Stimulated activated naive CD8-positive, alpha-beta T cell treated with anti-CD3 and anti-CD28 coated beads, Interleukin-15, Interleukin-2, amounts not matched to agents 100 ng/mL and 50 ng/mL, for 24 hours (primary cell): Measurements from ENCODE around the gene SAG.

Source experiments
- H3K27ac Mint-ChIP-seq: one replicate; pipeline ENCODE4 v1.8.0; 2021; ENCODE audit warnings: mild to moderate bottlenecking, mixed read lengths
- H3K27me3 Mint-ChIP-seq: one replicate; pipeline ENCODE4 v1.8.0; 2021; ENCODE audit warnings: mixed read lengths
- H3K36me3 Mint-ChIP-seq: one replicate; pipeline ENCODE4 v1.8.0; 2021; ENCODE audit warnings: low read depth, mixed read lengths
- H3K4me1 Mint-ChIP-seq: one replicate; pipeline ENCODE4 v1.8.0; 2021; ENCODE audit warnings: low read depth, mixed read lengths
- H3K4me3 Mint-ChIP-seq: one replicate; pipeline ENCODE4 v1.8.0; 2021; ENCODE audit warnings: mild to moderate bottlenecking, mixed read lengths
- H3K9me3 Mint-ChIP-seq: one replicate; pipeline ENCODE4 v1.8.0; 2021; ENCODE audit warnings: mixed read lengths

Gene SAG

DNA sequence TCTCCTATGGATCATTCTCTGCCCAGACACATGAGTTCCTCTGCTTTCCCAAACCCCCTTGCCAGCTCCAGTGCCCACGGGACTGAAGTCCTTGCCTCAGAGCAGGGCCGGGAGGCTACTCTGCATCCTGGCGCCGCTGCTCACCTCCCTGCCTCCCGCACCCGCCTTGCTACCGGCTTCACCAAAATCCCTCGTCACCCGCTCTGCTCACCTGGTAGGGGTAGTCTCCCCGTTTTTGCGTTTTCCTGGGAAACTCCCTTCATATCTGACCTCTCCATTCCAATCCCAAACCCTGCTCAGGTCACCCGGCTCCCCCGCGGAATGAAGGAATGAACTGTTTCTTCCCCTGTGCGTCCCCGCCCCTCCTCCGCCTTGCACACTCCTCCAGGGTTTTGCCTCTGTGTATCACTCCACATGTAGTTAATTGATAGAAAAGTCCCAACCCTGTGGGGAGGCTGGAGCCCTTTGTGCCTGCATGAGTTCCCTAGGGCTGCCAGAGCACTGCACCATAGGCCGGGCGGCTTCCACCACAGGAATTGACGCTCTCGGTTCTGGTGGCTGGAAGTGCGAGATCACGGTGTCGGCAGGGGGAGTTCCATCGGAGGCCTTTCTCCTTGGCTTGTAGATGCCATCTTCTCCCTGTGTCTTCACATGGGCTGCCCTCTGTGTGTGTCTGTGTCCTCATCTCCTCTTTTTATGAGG is 44.7 kb downstream of the SAG start:
- Mint-ChIP-seq H3K27ac (no peak overlapping the region), H3K9me3 (no peaks in the 10 kb centered on the region), H3K27me3 (no peaks in the 10 kb centered on the region), H3K4me1 (peaks cover 81% of the 10 kb centered on the region), H3K36me3 (peaks cover 22% of the 10 kb centered on the region), H3K4me3 (no peak overlapping the region)

DNA sequence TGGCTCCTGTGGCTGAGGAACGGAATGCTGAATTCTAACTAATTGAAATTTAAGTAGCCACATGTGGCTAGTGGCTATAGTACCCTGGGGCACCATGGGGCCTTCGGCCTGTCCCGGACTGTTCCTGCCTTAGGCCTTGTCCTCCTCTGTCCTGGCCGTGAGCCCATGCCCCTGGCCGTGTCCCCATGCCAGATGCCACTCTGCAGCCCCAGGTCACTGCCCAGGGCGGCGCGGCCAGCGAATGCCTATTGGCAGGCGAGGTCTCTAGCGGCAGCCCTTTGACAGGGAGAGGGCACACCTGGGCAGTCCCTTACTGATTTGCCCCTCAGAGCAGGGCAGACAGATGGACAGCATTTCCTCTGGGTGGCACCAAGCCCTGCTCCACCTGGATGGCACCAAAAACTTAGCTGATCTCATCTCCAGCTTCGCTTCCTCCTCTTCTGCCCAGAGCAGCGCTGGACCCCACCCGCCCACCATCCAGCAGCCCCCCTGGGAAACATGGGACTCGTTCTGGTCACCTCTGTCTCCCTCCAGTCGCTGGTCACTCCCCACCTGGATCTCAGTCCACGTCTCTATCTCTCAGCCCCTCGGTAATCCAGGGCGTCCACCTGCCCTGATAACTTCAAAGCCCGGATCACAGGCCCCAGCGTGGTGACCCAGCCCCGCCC is 45.6 kb downstream of the SAG start:
- Mint-ChIP-seq H3K4me3 (peak overlapping the region; percentile 88), H3K36me3 (peaks cover 28% of the 10 kb centered on the region), H3K27ac (peak overlapping the region; percentile 99), H3K9me3 (no peaks in the 10 kb centered on the region), H3K27me3 (no peaks in the 10 kb centered on the region), H3K4me1 (peaks cover 88% of the 10 kb centered on the region)

DNA sequence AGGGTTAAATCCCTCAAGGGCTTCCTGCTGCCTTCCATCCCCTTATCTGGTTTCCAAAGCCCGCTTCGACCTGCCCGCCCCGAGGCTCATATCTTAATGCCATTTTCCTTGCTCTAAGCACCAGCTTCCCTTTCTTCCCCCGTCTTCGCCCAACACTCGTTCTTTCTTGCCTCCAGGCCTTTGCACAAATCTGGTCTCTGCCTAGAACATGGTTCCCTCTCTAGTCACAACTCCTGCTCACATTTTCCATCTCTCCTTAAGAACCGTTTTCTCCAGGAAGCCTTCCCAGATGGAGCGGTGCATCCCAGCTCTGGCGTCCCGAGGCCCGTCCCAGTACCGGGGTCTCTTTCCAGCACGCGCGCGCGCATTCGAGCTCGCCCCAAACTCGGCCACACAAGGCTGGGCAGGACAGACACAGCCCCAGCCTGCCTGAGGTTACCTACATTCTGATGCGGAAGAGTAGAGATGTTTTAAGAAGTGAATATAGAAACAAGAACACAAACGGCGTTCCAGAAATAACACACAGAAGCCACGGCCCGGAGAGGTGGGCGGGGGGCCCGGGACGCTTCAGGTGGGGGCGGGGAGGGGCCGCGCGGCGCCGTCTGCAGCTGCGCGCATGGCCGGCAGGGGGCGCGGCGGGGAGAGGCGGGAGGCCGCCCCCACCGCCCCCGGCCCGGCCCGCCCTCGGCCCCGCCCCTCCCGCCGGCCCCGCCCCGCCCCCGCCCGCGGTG is 46.3 kb downstream of the SAG start, which contains the start of gene DGKD:
Gene DGKD, plus strand, starts transcription at position 726 of the 731 bp plus-strand sequence. CDS start 25 bp downstream, outside the sequence.
- H3K4me1 Mint-ChIP-seq: peaks cover 88% of the 10 kb centered on the region
- H3K36me3 Mint-ChIP-seq: peaks cover 35% of the 10 kb centered on the region
- no peaks in the 10 kb centered on the region for H3K27me3 Mint-ChIP-seq
- no peaks in the 10 kb centered on the region for H3K9me3 Mint-ChIP-seq
- peak within 1 kb of the TSS; percentile 90 for H3K4me3 Mint-ChIP-seq
- peak within 1 kb of the TSS; percentile 99 for H3K27ac Mint-ChIP-seq

GRCh38 chr2:233354500-233354924 is 46.9 kb downstream of the SAG start:
- peaks cover 41% of the 10 kb centered on the region for H3K36me3 Mint-ChIP-seq
- no peak overlapping the region for H3K27ac Mint-ChIP-seq
- peaks cover 88% of the 10 kb centered on the region for H3K4me1 Mint-ChIP-seq
- no peak overlapping the region for H3K4me3 Mint-ChIP-seq
- H3K9me3 Mint-ChIP-seq: no peaks in the 10 kb centered on the region
- H3K27me3 Mint-ChIP-seq: no peaks in the 10 kb centered on the region

DNA sequence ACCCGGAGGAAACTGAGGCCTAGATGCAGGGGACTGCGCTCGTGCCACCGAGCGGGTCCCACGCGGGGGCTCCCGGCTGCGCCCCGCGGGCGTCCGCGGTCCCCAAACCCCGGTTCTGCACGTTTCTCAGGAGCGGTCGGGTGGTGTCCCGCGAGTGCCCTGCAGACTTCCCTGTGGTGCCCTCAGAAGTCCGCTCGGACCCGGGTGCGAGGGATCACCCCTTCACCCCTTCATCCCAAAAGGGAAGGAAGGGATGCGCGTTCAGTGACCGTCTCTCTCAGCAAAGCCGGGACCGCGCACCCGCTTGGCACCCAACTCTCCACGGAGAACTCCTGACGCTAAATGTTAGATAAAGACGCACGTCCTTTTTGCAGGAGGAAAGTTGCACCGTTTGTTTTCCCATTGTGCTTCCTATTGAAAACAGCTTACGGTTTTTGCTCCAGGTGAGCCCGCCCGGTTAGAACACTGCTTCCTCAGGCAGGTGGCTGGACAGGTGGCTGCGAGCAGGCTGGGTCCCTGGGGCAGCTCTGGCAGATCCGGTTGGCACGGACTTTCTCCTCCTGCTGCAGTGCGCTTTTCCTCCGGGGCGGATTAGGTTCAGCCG is 47.5 kb downstream of the SAG start:
- Mint-ChIP-seq H3K9me3 (no peaks in the 10 kb centered on the region), H3K27me3 (no peaks in the 10 kb centered on the region), H3K4me3 (peak overlapping the region; percentile 90), H3K4me1 (peaks cover 88% of the 10 kb centered on the region), H3K36me3 (peaks cover 47% of the 10 kb centered on the region), H3K27ac (peak overlapping the region; percentile 59)

DNA sequence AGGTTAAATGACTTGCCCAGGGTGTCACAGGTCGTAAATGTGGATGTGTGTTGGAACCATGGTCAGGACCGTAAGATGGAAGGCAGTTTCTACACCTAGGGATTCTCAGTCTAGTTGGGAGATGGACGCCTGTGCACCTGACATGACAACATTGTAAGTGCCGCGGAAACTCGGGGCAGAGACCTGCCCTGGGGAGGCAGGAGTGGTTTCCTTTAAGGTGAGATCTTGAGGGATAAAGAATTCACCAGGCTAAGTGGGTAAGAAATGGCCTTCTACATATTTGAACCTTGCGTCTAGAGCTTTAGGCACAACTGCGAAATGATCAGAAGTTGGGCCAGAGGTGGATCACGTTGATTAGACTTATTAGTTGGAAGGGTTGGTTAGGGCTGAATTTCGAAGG is 48.3 kb downstream of the SAG start:
- Mint-ChIP-seq H3K27ac (peak overlapping the region; percentile 59), H3K27me3 (no peaks in the 10 kb centered on the region), H3K9me3 (no peaks in the 10 kb centered on the region), H3K4me1 (peaks cover 85% of the 10 kb centered on the region), H3K4me3 (peak overlapping the region; percentile 90), H3K36me3 (peaks cover 52% of the 10 kb centered on the region)

DNA sequence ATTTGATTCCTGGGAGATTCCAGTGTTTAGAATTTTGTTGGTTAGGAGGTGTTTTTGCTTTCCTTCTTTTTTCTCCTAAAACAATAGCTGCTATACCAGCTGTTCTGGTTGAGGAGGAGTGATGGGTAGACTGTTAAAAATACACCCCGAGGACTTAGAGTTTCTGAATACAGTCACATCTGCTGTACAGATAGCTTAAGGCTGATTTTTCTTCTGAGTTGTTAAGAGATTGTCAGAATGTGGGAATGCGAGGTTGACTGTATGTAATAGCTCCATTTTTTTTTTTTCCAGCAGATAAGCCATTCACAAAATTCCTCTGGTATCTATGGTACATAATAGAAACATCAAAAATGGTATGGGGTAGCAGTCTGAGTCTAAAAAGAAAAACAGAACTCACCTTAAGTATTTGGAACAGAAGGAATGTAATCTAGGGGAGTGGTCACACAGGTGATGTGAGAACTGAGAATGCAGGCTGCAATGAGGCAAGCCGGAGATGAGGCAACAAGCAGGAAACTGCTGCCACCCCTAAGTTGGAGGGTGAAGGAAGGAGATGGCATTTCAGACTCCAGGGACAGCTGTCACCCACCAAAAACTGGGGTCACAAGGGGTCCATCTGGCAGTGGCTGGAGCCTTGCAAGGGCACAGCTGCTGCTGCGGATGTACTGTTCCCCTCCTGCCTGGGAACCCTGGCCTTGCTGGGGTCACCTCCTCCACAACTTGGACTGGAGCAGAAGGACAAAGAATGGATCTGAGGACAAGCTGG is 49.1 kb downstream of the SAG start:
- no peaks in the 10 kb centered on the region for H3K9me3 Mint-ChIP-seq
- peak overlapping the region; percentile 59 for H3K27ac Mint-ChIP-seq
- H3K27me3 Mint-ChIP-seq: no peaks in the 10 kb centered on the region
- peaks cover 83% of the 10 kb centered on the region for H3K4me1 Mint-ChIP-seq
- peaks cover 60% of the 10 kb centered on the region for H3K36me3 Mint-ChIP-seq
- H3K4me3 Mint-ChIP-seq: peak overlapping the region; percentile 90

DNA sequence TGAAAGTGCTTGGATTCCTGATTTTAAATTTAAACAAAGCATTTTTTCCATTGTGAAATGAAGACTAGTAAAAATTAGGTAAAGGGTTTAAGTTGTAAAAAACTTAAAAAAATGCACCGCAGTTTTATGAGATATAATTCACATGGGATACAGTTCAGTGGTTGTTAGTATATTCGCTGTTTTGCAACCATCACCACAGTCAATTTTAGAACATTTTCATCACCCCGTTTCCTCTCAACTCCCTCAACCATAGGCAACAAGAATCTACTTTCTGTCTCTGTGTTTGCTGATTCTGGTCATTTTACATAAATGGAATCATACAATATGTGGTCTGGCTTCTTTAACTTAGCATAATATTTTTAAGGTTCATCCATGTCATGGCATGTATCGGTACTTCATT is 50.7 kb downstream of the SAG start:
- Mint-ChIP-seq H3K4me1 (peaks cover 73% of the 10 kb centered on the region), H3K4me3 (peak overlapping the region; percentile 50), H3K36me3 (peaks cover 68% of the 10 kb centered on the region)

GRCh38 chr2:233358947-233359346 is 51.3 kb downstream of the SAG start:
- peak overlapping the region; percentile 50 for H3K4me3 Mint-ChIP-seq
- H3K27ac Mint-ChIP-seq: peak overlapping the region; percentile 36
- peaks cover 72% of the 10 kb centered on the region for H3K4me1 Mint-ChIP-seq
- H3K27me3 Mint-ChIP-seq: no peaks in the 10 kb centered on the region
- no peaks in the 10 kb centered on the region for H3K9me3 Mint-ChIP-seq
- H3K36me3 Mint-ChIP-seq: peaks cover 74% of the 10 kb centered on the region

More for the DNA sequence above, 50.7 kb downstream of the SAG start:
- H3K9me3 Mint-ChIP-seq: no peaks in the 10 kb centered on the region
- H3K27me3 Mint-ChIP-seq: no peaks in the 10 kb centered on the region
- peak overlapping the region; percentile 36 for H3K27ac Mint-ChIP-seq

DNA sequence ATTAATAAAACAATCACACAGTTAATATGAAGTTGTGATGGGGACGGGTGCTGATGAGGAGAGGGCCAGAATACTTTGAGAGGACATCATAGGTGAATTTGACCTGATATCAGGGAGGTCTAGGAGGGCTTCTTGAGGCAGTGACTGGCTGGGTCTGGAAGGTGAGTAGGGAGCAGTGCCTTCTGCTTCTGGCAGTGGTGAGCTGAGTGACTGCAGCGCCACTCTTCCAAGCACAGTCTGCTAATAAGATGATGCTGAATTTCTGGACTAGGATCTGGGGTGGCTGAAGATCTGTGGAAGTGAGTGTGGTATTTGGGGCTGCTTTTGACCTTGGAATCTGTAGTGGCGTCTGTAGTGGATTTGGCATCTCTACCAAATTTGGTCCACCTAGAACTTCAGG is 52.2 kb downstream of the SAG start:
- peaks cover 79% of the 10 kb centered on the region for H3K4me1 Mint-ChIP-seq
- peak overlapping the region; percentile 9 for H3K4me3 Mint-ChIP-seq
- no peaks in the 10 kb centered on the region for H3K9me3 Mint-ChIP-seq
- H3K27ac Mint-ChIP-seq: peak overlapping the region; percentile 36
- H3K27me3 Mint-ChIP-seq: no peaks in the 10 kb centered on the region
- H3K36me3 Mint-ChIP-seq: peaks cover 82% of the 10 kb centered on the region

DNA sequence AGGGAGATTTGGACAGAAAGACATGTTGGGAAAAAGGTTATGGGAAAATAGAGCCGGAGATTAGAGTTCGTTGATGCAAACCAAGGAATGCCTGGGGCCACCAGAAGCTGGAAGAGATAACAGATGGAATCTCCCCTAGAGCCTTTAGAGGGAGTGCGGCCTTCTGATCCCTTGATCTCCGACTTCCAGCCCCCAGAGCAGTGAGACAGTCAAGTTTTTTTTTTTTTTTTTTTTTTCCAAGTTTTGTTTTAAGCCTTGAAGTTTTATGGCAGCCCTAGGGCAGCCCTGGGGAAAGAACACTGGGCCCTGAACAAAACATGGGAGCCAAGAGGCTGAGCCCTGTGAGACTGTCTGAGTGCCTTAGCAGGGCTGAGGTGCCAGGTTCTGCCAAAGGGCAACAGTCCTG is 53.2 kb downstream of the SAG start:
- Mint-ChIP-seq H3K4me3 (no peak overlapping the region), H3K27ac (peak overlapping the region; percentile 13), H3K4me1 (peaks cover 82% of the 10 kb centered on the region), H3K27me3 (no peaks in the 10 kb centered on the region), H3K9me3 (no peaks in the 10 kb centered on the region), H3K36me3 (peaks cover 82% of the 10 kb centered on the region)

- peaks cover 82% of the 10 kb centered on the region for H3K4me1 Mint-ChIP-seq
- peaks cover 82% of the 10 kb centered on the region for H3K36me3 Mint-ChIP-seq
- H3K27me3 Mint-ChIP-seq: no peaks in the 10 kb centered on the region
- H3K9me3 Mint-ChIP-seq: no peaks in the 10 kb centered on the region
- no peak overlapping the region for H3K27ac Mint-ChIP-seq
- no peak overlapping the region for H3K4me3 Mint-ChIP-seq
These were observed 53.7 kb downstream of the SAG start for GRCh38 chr2:233361297-233361696.

DNA sequence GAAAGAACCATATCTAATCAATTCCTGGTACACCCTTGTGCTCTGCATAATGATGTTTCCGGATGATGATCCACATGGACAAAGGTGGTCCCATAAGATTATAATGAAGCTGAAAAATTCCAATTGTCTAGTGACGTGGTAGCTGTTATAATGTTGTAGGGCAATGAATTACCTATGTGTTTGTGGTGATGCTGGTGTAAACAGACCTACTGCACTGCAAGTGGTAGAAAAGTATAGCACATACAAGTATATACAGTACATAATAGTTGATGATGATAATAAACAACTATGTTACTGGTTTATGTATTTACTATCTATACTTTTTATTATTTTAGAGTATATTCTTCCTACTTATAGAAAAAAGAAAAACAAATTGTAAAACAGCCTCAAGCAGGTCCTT is 55.1 kb downstream of the SAG start:
- Mint-ChIP-seq H3K36me3 (peaks cover 77% of the 10 kb centered on the region), H3K9me3 (no peaks in the 10 kb centered on the region), H3K4me3 (no peak overlapping the region), H3K27me3 (no peaks in the 10 kb centered on the region), H3K4me1 (peaks cover 81% of the 10 kb centered on the region), H3K27ac (no peak overlapping the region)

GRCh38 chr2:233363744-233364235 is 56.2 kb downstream of the SAG start:
- Mint-ChIP-seq H3K4me3 (no peak overlapping the region), H3K4me1 (peaks cover 81% of the 10 kb centered on the region), H3K9me3 (no peaks in the 10 kb centered on the region), H3K27me3 (no peaks in the 10 kb centered on the region), H3K36me3 (peaks cover 70% of the 10 kb centered on the region), H3K27ac (peak overlapping the region; percentile 19)
